GM08714 (cell line): ENCODE results near the gene COPG2.

Source experiments
- H3K4me3 ChIP-seq: fragments of 200-500 bp; sonication (Bioruptor generic); 2 replicates; pipeline ENCODE4 v1.5.1; 2014; ENCODE audit warnings: mild to moderate bottlenecking, low read length, inconsistent platforms
- ZNF274 ChIP-seq: IDR thresholded peaks from 2 replicates; pipeline ENCODE4 v1.6.1; 2012; ENCODE audit warnings: mild to moderate bottlenecking, low read depth, low read length

The COPG2 gene

DNA sequence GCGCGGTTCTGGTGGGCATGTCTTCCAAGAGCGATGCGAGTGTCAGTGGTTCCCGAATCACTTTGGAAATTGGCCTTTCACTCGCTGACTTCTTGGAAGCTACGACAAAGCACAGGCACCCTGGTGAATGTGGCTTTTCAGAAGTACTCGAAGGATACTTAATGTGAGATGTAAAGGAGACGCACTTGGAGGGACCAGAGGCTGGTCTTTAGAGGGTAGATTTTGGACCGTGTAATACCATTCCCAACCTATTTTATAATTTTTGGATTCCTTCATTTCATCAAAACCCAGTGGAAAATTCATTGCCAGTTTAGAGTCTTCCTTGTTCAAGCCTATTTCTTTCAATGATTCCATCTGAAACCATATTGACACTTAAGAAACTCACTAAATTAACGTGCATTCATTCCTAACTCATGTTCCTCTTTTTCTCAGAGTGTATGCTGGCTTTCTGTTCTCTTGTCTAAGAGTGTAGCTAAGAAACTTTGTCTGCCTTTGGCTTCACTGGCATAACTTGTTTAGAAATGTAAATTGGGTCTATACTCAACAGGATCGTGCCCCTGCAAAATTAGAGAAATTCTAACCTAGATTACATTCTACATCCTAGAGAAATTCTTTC lies 645 bp upstream of the COPG2 start:
- H3K4me3 ChIP-seq: peak overlapping the region; percentile 98
- no peak for TF ChIP-seq ZNF274

DNA sequence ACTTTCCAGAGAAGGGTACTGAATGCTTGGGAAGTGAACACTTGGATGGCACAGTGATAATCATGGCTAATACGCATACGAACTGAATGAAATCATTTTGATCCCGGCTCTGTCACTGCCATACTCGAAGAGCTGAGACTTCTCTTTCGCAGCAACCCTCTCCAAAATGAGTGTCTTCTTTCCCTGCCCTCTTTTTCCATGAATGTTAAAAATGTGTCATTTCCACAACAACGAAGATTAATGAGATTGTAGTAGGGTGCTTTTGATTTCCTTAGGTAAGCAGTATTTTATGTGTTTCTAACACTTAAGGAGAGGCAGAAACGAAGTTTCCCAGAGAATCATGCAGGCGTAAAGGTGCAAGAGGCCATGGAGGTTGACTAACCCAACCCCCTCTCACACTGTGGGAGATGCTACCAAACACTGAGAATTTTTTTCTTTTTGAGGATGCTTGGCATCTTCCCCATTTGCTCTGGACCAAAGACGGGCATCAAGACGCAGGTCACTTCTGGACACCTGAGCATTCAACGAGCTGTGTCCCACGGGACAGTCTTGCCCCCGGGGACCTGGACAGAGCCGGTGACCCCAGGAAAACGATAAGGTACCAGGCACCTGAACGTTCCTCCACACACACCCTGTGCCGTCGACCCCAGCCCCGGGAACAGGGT lies 823 bp downstream of the COPG2 start:
- no peak for TF ChIP-seq ZNF274
- peak overlapping the region; percentile 98 for H3K4me3 ChIP-seq

DNA sequence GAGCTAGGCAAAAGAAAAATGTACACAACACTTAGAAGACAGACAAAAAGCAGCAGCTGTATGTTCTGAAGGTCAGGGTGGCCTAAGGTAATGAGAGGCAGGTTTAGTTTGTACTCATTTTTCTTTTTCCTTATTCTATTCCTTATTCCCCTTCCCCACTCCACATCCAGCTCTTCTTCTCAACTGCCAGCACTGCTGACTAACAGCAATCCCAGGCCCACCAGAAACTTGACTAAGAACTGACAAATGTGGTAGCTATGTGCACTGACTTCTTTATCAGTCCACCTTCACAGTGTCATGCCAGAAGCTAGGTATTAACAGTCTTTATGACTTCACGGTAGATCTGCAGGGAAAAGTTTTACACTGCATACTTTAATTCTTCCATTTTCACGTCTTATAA lies 6.1 kb downstream of the COPG2 start:
- no peak overlapping the region for H3K4me3 ChIP-seq
- TF ChIP-seq ZNF274: no peak

DNA sequence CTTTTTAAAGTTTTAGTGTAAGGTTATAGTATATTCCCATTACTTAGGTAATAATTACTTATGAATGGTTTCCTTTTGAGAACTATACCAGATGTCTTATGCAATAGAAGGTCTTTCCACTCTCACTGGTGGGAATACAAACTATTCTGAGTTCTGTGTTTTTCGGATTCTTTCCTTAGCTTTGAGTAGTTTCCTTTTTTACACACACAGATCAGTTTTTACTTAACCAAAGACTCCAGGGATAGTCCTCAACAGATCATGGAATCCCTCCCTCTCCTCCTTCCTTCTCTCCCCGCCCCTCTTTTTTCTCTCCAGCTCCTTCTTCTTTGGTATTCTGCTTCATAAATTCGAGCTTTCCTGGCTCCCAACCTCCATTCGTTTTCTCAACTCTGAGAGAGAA lies 13.3 kb downstream of the COPG2 start:
- H3K4me3 ChIP-seq: no peak overlapping the region
- TF ChIP-seq ZNF274: no peak

DNA sequence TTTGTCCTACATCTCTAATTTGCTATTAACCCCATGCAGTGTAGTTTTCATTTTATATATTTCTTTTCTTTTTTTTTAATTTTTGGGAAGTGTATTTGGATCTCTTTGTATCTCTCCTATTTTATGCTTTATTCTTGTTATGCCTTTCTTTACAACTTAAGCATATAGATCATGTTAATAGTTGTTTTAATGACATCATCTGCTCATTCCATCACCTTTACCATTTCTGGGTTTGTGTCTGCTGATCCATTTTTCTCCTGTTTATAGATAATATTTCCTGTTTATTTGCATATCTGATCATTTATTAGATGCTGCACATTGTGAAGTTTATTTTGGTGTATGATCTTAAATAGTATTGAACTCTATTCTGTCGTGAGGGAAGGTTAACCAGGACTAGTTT lies 13.7 kb downstream of the COPG2 start:
- TF ChIP-seq ZNF274: no peak

DNA sequence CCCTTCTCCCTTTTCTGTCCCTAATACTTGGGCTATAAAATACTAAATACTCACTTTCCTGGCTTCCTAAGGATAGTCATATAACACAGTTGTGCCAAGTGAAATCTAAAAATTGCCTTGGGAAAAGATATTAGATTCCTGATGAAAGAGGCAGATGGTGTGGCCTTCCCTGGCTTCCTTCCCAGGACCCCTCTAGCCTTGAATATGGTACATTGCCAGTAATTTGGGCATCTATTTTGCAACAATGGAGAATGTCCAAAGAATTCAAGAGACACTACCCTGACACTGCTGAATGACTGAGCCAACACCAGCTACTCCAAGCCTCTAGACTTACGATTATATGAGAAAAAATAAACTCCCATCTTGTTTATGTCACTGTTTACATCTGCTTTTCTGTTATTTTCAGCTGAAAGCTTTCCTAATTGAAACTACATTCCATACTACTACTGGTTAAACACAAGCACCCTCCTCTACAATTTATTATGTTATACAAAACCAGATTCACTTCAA lies 17.9 kb downstream of the COPG2 start:
- no peak for TF ChIP-seq ZNF274
- H3K4me3 ChIP-seq: no peak overlapping the region

More for the DNA sequence above, 13.7 kb downstream of the COPG2 start:
- H3K4me3 ChIP-seq: no peak overlapping the region

DNA sequence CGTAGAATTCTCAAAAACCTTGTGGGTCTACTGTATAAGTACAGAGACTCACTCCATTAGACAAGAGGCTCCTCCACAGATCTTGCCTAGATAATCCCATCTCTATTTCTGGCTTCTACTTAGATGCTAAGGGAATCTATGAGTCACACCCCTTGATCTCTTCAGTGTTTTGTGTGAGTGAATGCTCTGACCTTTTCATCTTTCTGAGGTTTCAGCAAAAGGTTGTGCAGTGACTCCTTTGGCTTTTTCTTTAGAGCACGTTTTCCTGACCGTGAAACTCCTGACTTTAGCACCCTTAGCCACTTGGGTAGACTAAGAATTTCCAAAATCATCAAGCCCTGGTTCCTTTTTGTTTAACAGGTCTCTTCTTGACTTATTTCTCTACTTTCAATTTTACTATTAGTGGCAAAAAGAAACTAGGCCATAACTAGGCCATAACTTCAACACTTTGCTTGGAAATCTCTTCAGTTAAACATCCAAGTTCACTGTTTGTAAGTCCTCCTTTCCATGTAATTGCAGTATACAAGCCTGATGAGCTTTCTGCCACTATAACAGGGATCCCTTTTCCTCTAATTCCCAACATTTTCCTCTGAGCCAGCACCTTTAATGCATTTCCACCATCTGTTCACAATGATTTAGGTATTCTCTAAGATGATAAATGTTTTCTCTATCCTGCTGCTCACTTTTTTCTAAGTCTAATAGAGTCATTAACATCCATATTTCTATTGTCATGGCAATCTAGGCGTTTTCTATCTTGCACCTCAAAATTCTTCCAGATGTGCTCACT lies 19.4 kb downstream of the COPG2 start:
- H3K4me3 ChIP-seq: no peak overlapping the region; the same call in 1 of the 2 replicates
- TF ChIP-seq ZNF274: no peak

DNA sequence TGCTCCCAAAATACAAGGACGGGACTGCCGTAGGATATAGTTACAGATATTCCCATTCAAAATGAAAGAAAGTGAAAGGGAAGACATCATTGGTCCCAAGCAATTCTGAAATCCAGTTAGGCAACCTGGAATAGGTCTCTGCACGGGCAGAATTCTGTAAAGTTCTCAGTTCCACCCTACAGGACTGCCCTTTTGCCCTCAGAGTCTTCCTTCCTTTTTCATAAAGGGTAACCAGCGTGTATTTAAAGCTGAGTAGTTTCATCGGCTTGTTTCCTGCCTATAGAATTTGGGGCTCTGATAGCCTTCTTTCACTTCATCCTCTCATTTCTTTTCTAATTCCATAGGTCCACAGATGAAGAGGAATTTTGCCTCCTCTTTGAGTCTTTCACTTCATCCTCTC lies 20.0 kb downstream of the COPG2 start:
- no peak overlapping the region; the same call in 1 of the 2 replicates for H3K4me3 ChIP-seq
- TF ChIP-seq ZNF274: no peak

DNA sequence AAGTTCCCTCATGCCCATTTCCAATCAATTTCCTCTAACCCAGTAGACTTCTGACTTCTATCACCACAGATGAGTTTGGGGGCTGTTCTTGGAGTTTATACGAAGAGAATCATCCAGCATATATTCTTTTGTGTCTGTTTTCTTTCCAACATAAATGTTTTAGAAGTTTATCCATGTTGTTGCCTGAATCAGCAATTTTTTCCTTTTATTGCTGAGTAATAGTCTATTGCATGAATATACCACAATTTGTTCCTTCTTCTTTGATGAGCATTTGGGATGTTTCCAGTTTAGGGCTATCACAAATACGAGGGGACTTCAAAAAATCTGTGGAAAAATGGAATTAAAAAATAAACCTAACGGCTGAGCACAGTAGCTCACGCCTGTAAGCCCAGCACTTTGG lies 26.2 kb downstream of the COPG2 start:
- no peak overlapping the region for H3K4me3 ChIP-seq
- TF ChIP-seq ZNF274: no peak

DNA sequence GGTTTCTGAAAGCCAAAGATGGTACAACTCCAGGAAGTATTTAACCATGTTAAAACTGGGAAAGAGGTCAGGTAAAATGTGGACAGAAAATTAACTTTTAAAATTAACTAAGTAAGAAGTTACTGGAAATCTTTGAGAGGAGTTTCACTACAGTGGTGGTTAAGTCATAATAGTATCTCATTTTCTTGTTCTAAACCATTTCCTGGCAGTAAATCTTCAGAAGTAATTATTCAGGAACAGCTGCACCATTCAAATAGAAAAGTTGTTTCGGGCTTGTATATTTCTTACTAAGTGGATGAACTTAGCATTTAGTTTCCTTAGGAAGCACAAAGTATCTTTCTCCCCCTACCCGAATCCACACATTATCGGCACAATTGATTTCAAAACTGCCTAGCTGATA lies 27.1 kb downstream of the COPG2 start:
- TF ChIP-seq ZNF274: no peak
- no peak overlapping the region for H3K4me3 ChIP-seq

DNA sequence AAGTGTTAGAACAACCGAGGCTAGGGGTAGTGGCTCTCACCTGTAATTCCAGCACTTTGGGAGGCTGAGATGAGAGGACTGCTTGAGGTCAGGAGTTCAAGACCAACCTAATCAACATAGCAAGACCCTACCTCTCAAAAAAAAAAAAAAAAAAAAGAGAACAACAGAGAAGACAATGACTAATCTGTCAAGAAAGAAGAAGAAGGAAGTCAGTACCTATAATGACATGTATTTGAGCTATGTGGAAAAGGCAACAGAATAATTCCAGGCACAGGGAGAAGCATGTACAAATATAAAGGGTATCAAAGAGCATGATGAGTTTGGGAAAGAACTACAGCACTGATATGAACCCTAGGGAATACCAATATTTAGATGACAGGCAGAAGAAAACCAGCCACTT lies 27.5 kb downstream of the COPG2 start:
- no peak overlapping the region for H3K4me3 ChIP-seq
- TF ChIP-seq ZNF274: no peak

DNA sequence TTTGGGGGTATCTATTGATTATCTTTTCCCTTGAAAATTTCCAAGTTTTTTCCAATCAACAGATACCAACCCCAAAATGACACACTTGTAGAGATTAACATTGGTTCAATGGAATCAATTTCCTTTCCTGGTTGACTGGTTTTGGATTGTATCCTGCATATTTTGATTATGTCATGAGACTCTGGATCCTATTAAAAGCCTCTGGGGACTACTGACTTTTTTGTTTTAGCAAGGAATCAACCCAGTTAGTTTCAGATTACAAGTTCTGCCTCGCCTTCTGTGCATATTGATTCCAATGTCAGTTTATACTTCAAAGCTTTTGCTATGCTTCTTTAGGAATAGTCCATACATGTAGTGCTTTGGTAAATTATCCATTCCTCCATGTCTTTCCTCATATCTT lies 29.2 kb downstream of the COPG2 start:
- no peak overlapping the region for H3K4me3 ChIP-seq
- no peak for TF ChIP-seq ZNF274

DNA sequence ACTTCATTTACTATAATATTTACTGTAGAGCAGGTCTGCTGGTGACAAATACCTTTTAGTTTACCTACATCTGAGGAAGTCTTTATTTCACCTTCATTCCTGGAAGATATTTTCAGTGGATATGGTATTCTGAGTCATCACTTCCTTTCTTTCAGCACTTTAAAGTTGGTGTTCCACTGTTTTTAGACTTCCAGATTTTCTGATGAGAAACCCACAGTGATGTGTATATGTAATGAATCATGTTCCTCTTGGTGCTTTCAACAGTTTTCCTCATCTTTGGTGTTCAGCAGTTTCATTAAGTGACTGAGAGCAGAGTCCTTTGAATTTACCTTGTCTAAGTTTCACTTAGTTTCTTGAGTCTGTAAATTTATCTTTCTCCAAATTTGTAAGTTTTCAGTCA lies 36.4 kb downstream of the COPG2 start:
- no peak for TF ChIP-seq ZNF274
- no peak overlapping the region for H3K4me3 ChIP-seq

DNA sequence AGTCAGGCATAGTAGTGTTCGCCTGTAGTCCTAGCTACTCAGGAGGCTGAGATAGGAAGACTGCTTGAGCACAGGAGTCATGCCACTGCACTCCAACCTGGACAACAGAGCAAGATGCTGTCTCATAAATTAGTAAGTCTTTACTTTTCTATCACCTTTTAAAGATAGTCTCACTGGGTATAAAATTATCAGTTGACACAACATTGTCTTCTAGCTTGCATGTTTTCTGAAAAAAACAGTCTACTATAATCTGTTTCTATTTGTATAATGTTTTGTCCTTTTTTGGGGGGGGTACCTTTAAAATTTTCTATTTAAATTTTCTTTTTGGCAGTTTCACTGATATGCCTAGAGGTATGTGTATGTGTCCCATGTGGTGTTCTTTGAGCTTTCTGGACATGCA lies 39.6 kb downstream of the COPG2 start:
- no peak for TF ChIP-seq ZNF274
- no peak overlapping the region for H3K4me3 ChIP-seq

DNA sequence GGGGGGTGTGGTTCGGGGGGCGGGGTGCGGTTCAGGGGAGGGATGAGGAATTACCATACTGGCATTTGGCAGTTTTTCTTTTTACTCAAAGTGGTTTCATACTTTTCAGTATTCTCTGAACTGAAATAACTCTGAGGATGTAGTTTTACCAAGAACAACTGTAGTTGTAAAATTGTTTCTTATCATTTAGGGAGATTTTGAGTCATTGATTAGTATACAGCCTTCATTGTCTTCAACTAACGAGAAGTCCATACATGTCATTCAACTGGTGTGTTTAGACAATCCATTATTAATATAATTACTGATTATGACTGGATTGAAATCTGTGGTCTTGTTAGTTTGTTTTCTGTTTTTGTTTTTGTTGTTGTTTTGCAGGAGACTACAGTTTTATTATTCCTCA lies 40.8 kb downstream of the COPG2 start:
- TF ChIP-seq ZNF274: no peak
- H3K4me3 ChIP-seq: no peak overlapping the region
